Measurements from ENCODE around the gene BTRC.

Gene BTRC

GRCh38 chr10:101536800-101537199 is 182.8 kb downstream of the BTRC start:
- DNase-seq (ENCODE audit: low read depth) = no peak

GRCh38 chr10:101538446-101538845 is 184.5 kb downstream of the BTRC start:
- no peak for DNase-seq (ENCODE audit: low read depth)

GRCh38 chr10:101545898-101546297 is 191.9 kb downstream of the BTRC start:
- DNase-seq (ENCODE audit: low read depth) = no peak

GRCh38 chr10:101550965-101551364 is 197.0 kb downstream of the BTRC start:
- DNase-seq (ENCODE audit: low read depth) = no peak

GRCh38 chr10:101552442-101552841 is 198.5 kb downstream of the BTRC start:
- no peak for DNase-seq (ENCODE audit: low read depth)

- DNase-seq (ENCODE audit: low read depth) = no peak
Observed at GRCh38 chr10:101557541-101557940, 203.6 kb downstream of the BTRC start.

GRCh38 chr10:101558204-101558603 is 204.2 kb downstream of the BTRC start:
- no peak for DNase-seq (ENCODE audit: low read depth)

- DNase-seq (ENCODE audit: low read depth) = no peak
Observed at GRCh38 chr10:101558671-101559595, 205.0 kb downstream of the BTRC start.

- DNase-seq (ENCODE audit: low read depth) = no peak
Observed at GRCh38 chr10:101559596-101560297, 205.8 kb downstream of the BTRC start.

GRCh38 chr10:101560298-101561067 is 206.5 kb downstream of the BTRC start:
- DNase-seq (ENCODE audit: low read depth) = no peak

- DNase-seq (ENCODE audit: low read depth) = no peak
Observed at GRCh38 chr10:101561068-101561915, 207.3 kb downstream of the BTRC start.

- DNase-seq (ENCODE audit: low read depth) = no peak
Observed at GRCh38 chr10:101562231-101562630, 208.3 kb downstream of the BTRC start.

- DNase-seq (ENCODE audit: low read depth) = no peak
Observed at GRCh38 chr10:101563007-101563406, 209.0 kb downstream of the BTRC start.

GRCh38 chr10:101563497-101564040 is 209.6 kb downstream of the BTRC start:
- DNase-seq (ENCODE audit: low read depth) = no peak

GRCh38 chr10:101564490-101564991 is 210.6 kb downstream of the BTRC start:
- DNase-seq (ENCODE audit: low read depth) = no peak

GRCh38 chr10:101565370-101565900 is 211.5 kb downstream of the BTRC start:
- no peak for DNase-seq (ENCODE audit: low read depth)

GRCh38 chr10:101565936-101566332 is 212.0 kb downstream of the BTRC start:
- no peak for DNase-seq (ENCODE audit: low read depth)

GRCh38 chr10:101566333-101567164 is 212.6 kb downstream of the BTRC start:
- no peak for DNase-seq (ENCODE audit: low read depth)

GRCh38 chr10:101567165-101568006 is 213.4 kb downstream of the BTRC start:
- DNase-seq (ENCODE audit: low read depth) = no peak
